GM21825 (cell line): ENCODE results near the gene PER1.

Source experiments
- ATAC-seq: cut with Tn5 transposase; IDR thresholded peaks from one replicate; pipeline ENCODE4 v1.9.1; 2021; ENCODE audit warnings: mild to moderate bottlenecking, moderate library complexity; ENCODE audit not compliant: unreplicated experiment

The PER1 gene

DNA sequence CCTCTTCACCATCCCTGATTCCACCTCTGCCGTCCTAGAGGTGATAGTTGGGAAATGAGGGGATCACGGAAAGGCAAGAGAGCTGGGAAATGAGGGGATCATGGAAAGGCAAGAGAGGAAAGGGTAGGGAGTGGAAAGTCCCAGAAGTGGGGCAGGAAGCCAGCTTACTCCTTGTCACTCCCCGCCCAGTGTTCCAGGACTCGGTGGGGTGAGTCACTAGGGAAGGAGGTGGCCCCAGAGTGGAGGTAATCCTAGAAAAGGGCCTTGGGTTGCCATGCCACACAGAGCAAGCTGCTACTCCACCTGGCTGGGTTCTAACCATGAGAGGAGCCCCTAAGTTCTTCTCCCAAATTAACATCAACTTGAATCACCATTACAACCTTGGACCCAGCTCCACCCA, 48.7 kb downstream of the PER1 start:
- ATAC-seq = no peak

DNA sequence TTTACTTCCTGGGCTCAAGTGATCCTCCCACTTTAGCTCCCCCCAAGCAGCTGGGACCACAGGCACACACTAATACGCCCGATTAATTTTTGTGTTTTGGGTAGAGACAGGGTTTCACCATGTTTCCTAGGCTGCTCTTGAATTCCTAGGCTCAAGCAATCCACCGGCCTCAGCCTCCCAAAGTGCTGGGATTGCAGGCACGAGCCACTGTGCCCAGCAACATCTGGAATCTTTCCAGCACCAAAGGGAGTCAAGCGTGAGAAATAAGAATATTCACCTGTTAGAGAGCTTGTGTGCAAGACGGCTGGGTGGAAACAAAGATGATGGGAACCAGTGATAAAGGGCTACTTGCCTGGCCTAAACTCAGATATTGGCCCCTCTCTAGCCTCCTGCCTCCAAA, 50.5 kb downstream of the PER1 start:
- ATAC-seq = no peak

GRCh38 chr17:8100763-8101162, 51.4 kb downstream of the PER1 start:
- no peak for ATAC-seq

- ATAC-seq = no peak
Observed at GRCh38 chr17:8100111-8100510, 52.1 kb downstream of the PER1 start.

DNA sequence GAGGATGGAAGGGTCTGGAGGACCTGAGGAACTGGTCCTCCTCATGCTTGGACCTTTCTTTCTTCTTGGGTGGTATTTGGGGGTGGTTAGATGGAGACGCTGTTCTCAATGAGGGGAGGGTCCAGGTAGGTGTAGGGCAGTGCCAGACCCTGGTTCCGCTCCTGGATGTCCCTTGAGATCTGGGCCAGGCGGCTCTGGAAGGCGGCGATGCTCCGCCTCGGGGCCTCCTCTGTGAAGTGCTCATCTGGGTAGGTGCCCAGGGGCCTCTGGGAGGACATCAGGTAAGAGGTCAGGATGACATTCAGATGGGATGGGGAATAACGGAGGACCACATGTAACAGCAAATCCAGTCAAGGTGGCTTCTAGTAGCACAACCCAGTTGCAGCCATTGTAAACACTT, 55.7 kb downstream of the PER1 start:
- ATAC-seq = no peak

DNA sequence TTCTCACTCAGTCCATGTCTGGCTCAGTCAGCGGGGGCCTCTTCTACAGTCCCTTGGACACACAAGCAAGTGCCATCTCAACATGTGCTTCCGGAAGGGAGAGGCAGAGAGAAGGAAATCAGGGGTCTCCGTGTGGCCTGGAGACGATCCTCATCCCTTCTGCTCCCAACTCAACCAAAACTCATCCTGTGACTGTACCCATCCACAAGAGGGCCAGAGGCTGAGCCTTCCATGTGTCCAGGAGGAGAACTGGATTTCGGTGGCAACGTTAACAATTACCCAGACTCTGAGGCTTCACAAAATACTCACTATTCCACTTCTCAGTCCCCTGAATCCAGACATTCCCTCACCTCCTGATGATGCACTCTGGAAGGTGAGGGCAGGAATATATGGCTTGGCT, 56.8 kb downstream of the PER1 start:
- no peak for ATAC-seq

GRCh38 chr17:8091033-8091687, 61.0 kb downstream of the PER1 start:
- peak; percentile 60 for ATAC-seq
